ENCODE data around the gene TKT. TPM values are rescaled to one million over a fixed set of nuclear protein-coding genes. Genes with fewer than 3 reads are reported as not detected.

The TKT gene
- total and polyA plus RNA-seq, 8 donors: 84.9 to 385 (median 140) TPM

DNA sequence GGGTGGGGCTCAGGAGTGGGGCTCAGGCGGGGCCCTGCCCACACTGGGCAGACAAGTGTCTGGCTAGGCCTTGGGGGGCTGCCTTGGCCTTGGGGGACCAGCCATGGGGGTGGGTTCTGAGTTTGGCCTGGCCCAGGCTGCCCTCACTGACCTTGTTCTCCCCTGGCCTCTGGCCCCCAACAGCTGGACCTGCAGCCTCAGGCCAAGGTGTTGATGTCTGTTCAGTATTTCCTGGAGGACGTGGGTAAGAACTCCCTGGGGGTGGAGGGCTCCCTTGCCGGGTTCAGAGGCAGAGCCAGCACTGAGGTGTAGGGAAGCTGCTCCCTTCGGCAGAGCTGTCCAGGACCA lies 74.8 kb downstream of the TKT start:
- no peak for DNase-seq
- Histone ChIP-seq H3K4me1 (peaks cover 0 to 20% (median 1%) of the 10 kb centered on the region in 4 donors), H3K9me3 (no peaks in the 10 kb centered on the region), H3K27me3 (no peaks in the 10 kb centered on the region), H3K4me3 (no peak overlapping the region), H3K36me3 (peaks cover 68 to 97% (median 91%) of the 10 kb centered on the region in 4 donors), H3K27ac (no peak overlapping the region)
- WGBS, 5 donors: 70 to 86% (median 80%) methylated on average over 3 to 4 of the region's 4 CpGs
- intact Hi-C loops (cut with DNase I; ENCODE audit: low total_unique reads): no loop called here
- no peak for TF ChIP-seq EP300 (IDR thresholded peaks at IDR 0.05)
- TF ChIP-seq POLR2A (IDR thresholded peaks at IDR 0.05): no peak
- no peak for TF ChIP-seq POLR2AphosphoS5 (IDR thresholded peaks at IDR 0.05)
- TF ChIP-seq, protein P1, sequence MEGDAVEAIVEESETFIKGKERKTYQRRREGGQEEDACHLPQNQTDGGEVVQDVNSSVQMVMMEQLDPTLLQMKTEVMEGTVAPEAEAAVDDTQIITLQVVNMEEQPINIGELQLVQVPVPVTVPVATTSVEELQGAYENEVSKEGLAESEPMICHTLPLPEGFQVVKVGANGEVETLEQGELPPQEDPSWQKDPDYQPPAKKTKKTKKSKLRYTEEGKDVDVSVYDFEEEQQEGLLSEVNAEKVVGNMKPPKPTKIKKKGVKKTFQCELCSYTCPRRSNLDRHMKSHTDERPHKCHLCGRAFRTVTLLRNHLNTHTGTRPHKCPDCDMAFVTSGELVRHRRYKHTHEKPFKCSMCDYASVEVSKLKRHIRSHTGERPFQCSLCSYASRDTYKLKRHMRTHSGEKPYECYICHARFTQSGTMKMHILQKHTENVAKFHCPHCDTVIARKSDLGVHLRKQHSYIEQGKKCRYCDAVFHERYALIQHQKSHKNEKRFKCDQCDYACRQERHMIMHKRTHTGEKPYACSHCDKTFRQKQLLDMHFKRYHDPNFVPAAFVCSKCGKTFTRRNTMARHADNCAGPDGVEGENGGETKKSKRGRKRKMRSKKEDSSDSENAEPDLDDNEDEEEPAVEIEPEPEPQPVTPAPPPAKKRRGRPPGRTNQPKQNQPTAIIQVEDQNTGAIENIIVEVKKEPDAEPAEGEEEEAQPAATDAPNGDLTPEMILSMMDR (IDR thresholded peaks at IDR 0.05): no peak

DNA sequence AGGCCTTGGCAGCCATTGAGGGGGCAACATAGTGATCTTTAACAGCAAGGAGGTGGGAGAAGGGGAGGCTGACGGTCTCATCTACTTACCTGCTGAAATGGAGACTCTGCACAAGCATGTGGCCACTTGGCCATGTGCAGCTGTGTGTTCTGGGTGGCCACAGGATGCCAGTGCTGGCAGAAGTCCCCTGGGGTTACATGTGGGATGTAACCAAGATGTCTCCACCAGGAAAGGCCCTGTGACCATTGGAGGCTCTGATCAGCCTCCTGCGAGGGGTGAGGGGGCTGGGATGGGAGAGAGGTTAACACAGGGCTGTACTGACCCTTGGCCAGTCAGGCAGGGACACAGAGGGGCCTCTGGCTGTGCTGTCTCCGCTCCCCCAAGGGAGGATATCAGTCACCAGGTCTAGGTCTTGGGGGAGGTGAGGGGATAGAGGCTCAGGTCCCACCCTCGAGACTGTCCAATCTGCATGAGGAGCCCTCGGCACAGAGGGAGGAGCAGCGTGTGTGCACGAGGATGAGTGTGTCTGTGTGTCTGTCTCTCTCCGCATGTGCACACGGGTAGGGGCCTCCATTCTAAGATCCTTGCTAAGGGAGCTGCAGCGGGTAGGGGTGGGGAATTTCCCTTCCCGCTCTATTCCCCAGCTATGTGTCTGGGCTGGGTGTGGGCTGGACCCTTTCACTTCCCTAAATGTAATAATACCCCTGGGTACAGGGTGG lies 75.4 kb downstream of the TKT start:
- H3K4me3 ChIP-seq: no peak overlapping the region
- intact Hi-C loops (cut with DNase I; ENCODE audit: low total_unique reads): no loop called here
- peaks cover 66 to 97% (median 91%) of the 10 kb centered on the region in 4 donors for H3K36me3 ChIP-seq
- no peak for DNase-seq
- H3K27me3 ChIP-seq: no peaks in the 10 kb centered on the region
- WGBS, 5 donors: 73 to 89% (median 84%) methylated on average over 10 to 11 of the region's 11 CpGs
- H3K9me3 ChIP-seq: no peaks in the 10 kb centered on the region
- TF ChIP-seq, protein P1 (IDR thresholded peaks at IDR 0.05): no peak
- no peak for TF ChIP-seq EP300 (IDR thresholded peaks at IDR 0.05)
- TF ChIP-seq POLR2A (IDR thresholded peaks at IDR 0.05): no peak
- TF ChIP-seq POLR2AphosphoS5 (IDR thresholded peaks at IDR 0.05): no peak
- H3K27ac ChIP-seq: no peak overlapping the region
- H3K4me1 ChIP-seq: peaks cover 0 to 25% (median 4%) of the 10 kb centered on the region in 4 donors

DNA sequence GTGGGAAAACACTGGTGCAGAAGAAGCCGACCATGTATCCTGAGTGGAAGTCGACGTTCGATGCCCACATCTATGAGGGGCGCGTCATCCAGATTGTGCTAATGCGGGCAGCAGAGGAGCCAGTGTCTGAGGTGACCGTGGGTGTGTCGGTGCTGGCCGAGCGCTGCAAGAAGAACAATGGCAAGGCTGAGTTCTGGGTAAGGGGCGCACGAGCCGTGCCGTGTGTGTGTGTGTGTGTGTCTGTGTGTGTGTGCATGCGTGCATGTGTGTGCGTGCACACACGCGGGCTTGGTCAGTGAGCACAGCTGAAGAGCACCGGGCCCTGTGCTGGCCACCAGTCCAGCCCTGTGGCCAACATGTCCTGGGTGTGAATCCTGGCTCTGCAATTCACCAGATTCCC lies 76.2 kb downstream of the TKT start:
- TF ChIP-seq EP300 (IDR thresholded peaks at IDR 0.05) (no peak), POLR2AphosphoS5 (IDR thresholded peaks at IDR 0.05) (no peak), POLR2A (IDR thresholded peaks at IDR 0.05) (no peak)
- TF ChIP-seq, protein P1 (IDR thresholded peaks at IDR 0.05): no peak
- Histone ChIP-seq H3K9me3 (no peaks in the 10 kb centered on the region), H3K4me1 (peaks cover 0 to 32% (median 10%) of the 10 kb centered on the region in 4 donors), H3K27ac (no peak overlapping the region), H3K36me3 (peaks cover 66 to 97% (median 91%) of the 10 kb centered on the region in 4 donors), H3K4me3 (no peak overlapping the region), H3K27me3 (no peaks in the 10 kb centered on the region)
- WGBS, 5 donors: 92 to 96% (median 94%) methylated on average over 19 to 20 of the region's 20 CpGs
- DNase-seq: no peak
- intact Hi-C loops (cut with DNase I; ENCODE audit: low total_unique reads): no loop called here

DNA sequence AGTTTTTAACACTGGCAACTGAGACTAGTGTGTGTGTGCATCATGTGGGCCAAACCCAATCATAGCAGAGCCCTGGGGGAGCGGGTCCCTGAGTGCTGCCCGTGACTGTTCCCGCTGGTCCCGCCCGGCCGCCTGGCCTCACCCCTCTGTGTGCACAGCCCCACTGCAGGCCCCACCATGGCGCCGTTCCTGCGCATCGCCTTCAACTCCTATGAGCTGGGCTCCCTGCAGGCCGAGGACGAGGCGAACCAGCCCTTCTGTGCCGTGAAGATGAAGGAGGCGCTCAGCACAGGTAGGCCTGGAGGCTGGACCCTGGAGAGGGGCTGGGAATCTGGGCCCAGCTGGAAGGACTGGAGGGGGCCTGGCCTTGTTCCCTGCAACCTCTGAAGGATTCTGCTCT lies 77.6 kb downstream of the TKT start:
- Histone ChIP-seq H3K27ac (no peak overlapping the region), H3K9me3 (no peaks in the 10 kb centered on the region), H3K4me1 (peaks cover 0 to 45% (median 20%) of the 10 kb centered on the region in 4 donors), H3K27me3 (no peaks in the 10 kb centered on the region), H3K36me3 (peaks cover 68 to 97% (median 91%) of the 10 kb centered on the region in 4 donors), H3K4me3 (no peak overlapping the region)
- 88 to 96% (median 94%) methylated on average over 11 to 15 of the region's 15 CpGs for WGBS, 5 donors
- no peak for DNase-seq
- TF ChIP-seq POLR2A (IDR thresholded peaks at IDR 0.05): no peak
- TF ChIP-seq, protein P1 (IDR thresholded peaks at IDR 0.05): no peak
- no peak for TF ChIP-seq EP300 (IDR thresholded peaks at IDR 0.05)
- TF ChIP-seq POLR2AphosphoS5 (IDR thresholded peaks at IDR 0.05): no peak
- intact Hi-C loops (cut with DNase I; ENCODE audit: low total_unique reads): no loop called here

All from stomach (tissue), 9 donors.